HEK293T (cell line): ENCODE results near the gene ACADSB.

Source experiments
- BHLHE40 ChIP-seq: fragments of 450-650 bp; IDR thresholded peaks from 2 replicates; pipeline ENCODE4 v1.6.1; 2016; ENCODE audit warnings: mild to moderate bottlenecking, moderate library complexity, borderline replicate concordance
- FOXK2 ChIP-seq: fragments of 450-650 bp; IDR thresholded peaks from 2 replicates; pipeline ENCODE4 v1.6.1; 2016; ENCODE audit warnings: mild to moderate bottlenecking
- SP1 ChIP-seq: fragments of 450-650 bp; IDR thresholded peaks from 2 replicates; pipeline ENCODE4 v1.6.1; 2017

DNA sequence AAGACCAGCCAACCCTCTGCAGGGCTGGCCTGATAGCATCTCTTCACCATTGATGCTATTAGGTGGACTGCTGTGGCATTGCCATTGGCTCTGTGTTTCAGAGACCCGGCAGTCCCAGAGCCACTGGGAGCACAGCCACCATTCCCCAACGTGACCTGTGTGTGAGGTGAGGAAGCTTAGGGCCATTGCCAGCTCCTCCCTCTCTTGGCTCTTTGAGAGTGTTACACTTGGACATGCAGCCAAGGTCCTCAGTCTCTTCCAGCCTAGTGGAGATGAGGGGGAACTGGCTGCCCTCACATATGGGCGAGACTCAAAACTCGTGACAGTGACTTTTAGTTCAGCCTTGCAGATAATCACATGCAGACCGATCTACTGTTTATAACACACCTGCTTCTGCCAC is 87.6 kb downstream of the ACADSB start:
- no peak for TF ChIP-seq BHLHE40
- no peak for TF ChIP-seq FOXK2
- no peak for TF ChIP-seq SP1
